ENCODE data around the gene RIMBP2. TPM values are rescaled to one million over a fixed set of nuclear protein-coding genes. Genes with fewer than 3 reads are reported as not detected.

Gene RIMBP2
- polyA plus RNA-seq, 1 of the 3 experiments (the other 2 are of a cell fraction): 0.90 TPM

DNA sequence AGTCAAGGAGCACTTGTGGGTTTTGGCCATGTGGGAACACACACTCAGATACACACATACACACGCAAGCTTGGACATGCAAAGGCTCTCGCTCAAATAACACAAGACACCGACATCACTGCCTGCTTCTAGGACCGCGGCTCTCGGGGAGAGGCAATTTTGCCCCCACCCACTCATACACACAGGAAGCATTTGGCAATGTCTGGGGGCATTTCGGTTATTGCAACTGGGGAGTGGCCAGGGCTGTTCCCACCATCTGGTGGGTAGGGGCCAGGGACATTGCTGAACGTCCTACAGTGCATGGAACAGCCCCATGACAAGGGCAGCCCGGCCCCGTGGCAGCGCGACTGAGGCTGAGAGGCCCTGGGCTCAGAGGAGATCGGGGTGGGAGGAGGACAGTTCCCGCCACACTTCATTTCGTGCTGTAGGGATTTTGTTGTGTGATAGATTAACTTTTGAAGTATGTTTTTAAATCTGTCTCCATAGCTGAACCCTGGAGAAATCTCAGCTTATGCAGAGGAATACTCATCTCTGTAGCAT is 35.6 kb downstream of the RIMBP2 start:
- Histone ChIP-seq H3K4me1 (ENCODE audit: control insufficient read depth in 1 of 2, insufficient read depth in 2 of 2, low read depth in 1 of 2, low read length in 1 of 2) (peaks cover 0 to 36% of the 10 kb centered on the region in 2 experiments; a peak in 1 of 4 replicates), H3K4me2 (no peak overlapping the region), H3K27me3 (ENCODE audit: insufficient read depth) (no peaks in the 10 kb centered on the region), H3K79me2 (ENCODE audit: insufficient read depth) (no peaks in the 10 kb centered on the region), H3K9me3 (no peaks in the 10 kb centered on the region), H3K4me3 (ENCODE audit: low read depth in 2 of 2, low read length in 1 of 2) (no peak overlapping the region), H3K36me3 (replicated peaks in 1 of 2; ENCODE audit: control insufficient read depth in 1 of 2, insufficient read depth in 2 of 2, low read length in 1 of 2) (no peaks in the 10 kb centered on the region), H3F3A (replicated peaks; ENCODE audit: insufficient read depth) (no peaks in the 10 kb centered on the region), H2AFZ (ENCODE audit: low read depth) (no peak overlapping the region), H3K9ac (no peak overlapping the region), H3K27ac (ENCODE audit: low read depth in 2 of 2, low read length in 1 of 2) (no peak overlapping the region; a peak in 1 of 4 replicates), H4K20me1 (ENCODE audit: insufficient read depth) (no peaks in the 10 kb centered on the region), H3K9me2 (no peaks in the 10 kb centered on the region)
- WGBS (ENCODE audit: low lambda C conversion rate): 56% methylated on average over 14 of the region's 15 CpGs
- DNase-seq: no peak
- ChIA-PET CTCF (no interaction called here), POLR2A (no interaction called here)
- TF ChIP-seq CHD2 (IDR thresholded peaks at IDR 0.05; ENCODE audit: low read length, partially characterized antibody) (no peak), POLR2AphosphoS5 (IDR thresholded peaks at IDR 0.05; ENCODE audit: low read depth, low read length) (no peak), SIN3A (IDR thresholded peaks at IDR 0.05; ENCODE audit: borderline replicate concordance, low read depth, low read length) (no peak), FOXM1 (IDR thresholded peaks at IDR 0.05; ENCODE audit: low read depth) (no peak), RCOR1 (IDR thresholded peaks at IDR 0.05; ENCODE audit: low read length) (no peak), FOSL2 (IDR thresholded peaks at IDR 0.05; ENCODE audit: borderline replicate concordance, low read depth) (no peak)

GRCh38 chr12:130677957-130678558 is 38.0 kb downstream of the RIMBP2 start:
- H3K4me1 ChIP-seq (ENCODE audit: control insufficient read depth in 1 of 2, insufficient read depth in 2 of 2, low read depth in 1 of 2, low read length in 1 of 2): peaks cover 0 to 29% of the 10 kb centered on the region in 2 experiments; a peak in 1 of 4 replicates
- no peak overlapping the region for H3K4me3 ChIP-seq (ENCODE audit: low read depth in 2 of 2, low read length in 1 of 2)
- no peaks in the 10 kb centered on the region for H3K9me3 ChIP-seq
- H3K4me2 ChIP-seq: no peak overlapping the region
- no peaks in the 10 kb centered on the region for H3F3A ChIP-seq (replicated peaks; ENCODE audit: insufficient read depth)
- ChIA-PET CTCF (no interaction called here), POLR2A (no interaction called here)
- no peaks in the 10 kb centered on the region for H3K79me2 ChIP-seq (ENCODE audit: insufficient read depth)
- H2AFZ ChIP-seq (ENCODE audit: low read depth): no peak overlapping the region
- H3K27ac ChIP-seq (ENCODE audit: low read depth in 2 of 2, low read length in 1 of 2): peak overlapping the region in 1 of 2 experiments; percentile 55; a peak in 1 of 4 replicates
- H3K27me3 ChIP-seq (ENCODE audit: insufficient read depth): no peaks in the 10 kb centered on the region
- no peak for DNase-seq
- no peaks in the 10 kb centered on the region for H3K36me3 ChIP-seq (replicated peaks in 1 of 2; ENCODE audit: control insufficient read depth in 1 of 2, insufficient read depth in 2 of 2, low read length in 1 of 2)
- 58% methylated on average over 22 of the region's 23 CpGs for WGBS (ENCODE audit: low lambda C conversion rate)
- no peaks in the 10 kb centered on the region for H3K9me2 ChIP-seq
- TF ChIP-seq, protein P1, sequence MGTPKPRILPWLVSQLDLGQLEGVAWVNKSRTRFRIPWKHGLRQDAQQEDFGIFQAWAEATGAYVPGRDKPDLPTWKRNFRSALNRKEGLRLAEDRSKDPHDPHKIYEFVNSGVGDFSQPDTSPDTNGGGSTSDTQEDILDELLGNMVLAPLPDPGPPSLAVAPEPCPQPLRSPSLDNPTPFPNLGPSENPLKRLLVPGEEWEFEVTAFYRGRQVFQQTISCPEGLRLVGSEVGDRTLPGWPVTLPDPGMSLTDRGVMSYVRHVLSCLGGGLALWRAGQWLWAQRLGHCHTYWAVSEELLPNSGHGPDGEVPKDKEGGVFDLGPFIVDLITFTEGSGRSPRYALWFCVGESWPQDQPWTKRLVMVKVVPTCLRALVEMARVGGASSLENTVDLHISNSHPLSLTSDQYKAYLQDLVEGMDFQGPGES (IDR thresholded peaks at IDR 0.05; ENCODE audit: low read depth, low read length): no peak
- TF ChIP-seq, protein P2, sequence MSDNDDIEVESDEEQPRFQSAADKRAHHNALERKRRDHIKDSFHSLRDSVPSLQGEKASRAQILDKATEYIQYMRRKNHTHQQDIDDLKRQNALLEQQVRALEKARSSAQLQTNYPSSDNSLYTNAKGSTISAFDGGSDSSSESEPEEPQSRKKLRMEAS (IDR thresholded peaks at IDR 0.05; ENCODE audit: low read depth): no peak
- TF ChIP-seq FOXJ3 (CRISPR knock-in tag; IDR thresholded peaks at IDR 0.05): no peak
- no peak for TF ChIP-seq CHD2 (IDR thresholded peaks at IDR 0.05; ENCODE audit: low read length, partially characterized antibody)
- no peak for TF ChIP-seq EP300 (IDR thresholded peaks at IDR 0.05; ENCODE audit: borderline replicate concordance in 1 of 2, low read depth in 1 of 2, low read length in 1 of 2)
- TF ChIP-seq NRF1 (IDR thresholded peaks at IDR 0.05; ENCODE audit: low read depth, low read length): no peak
- H4K20me1 ChIP-seq (ENCODE audit: insufficient read depth): no peaks in the 10 kb centered on the region
- no peak overlapping the region for H3K9ac ChIP-seq

Data from SK-N-SH (cell line).